Neutrophil (primary cell): ENCODE data around the gene BCAS3.

Experiments
- H3K27ac ChIP-seq: fragments of 200-600 bp; sonication (generic); 2 replicates; pipeline ENCODE4 v1.5.1; 2016; ENCODE audit warnings: mild to moderate bottlenecking, moderate library complexity
- H3K27me3 ChIP-seq: fragments of 200-600 bp; sonication (generic); 2 replicates; pipeline ENCODE4 v1.6.0; 2016; ENCODE audit warnings: mild to moderate bottlenecking
- H3K36me3 ChIP-seq: fragments of 200-600 bp; sonication (generic); 2 replicates; pipeline ENCODE4 v1.5.1; 2017
- H3K4me1 ChIP-seq, 2 experiments: fragments of 200-600 bp in 1 of 2; sonication (generic) in 1 of 2; 1 replicate in 1 of 2; 2 replicates in 1 of 2; pipeline versions ENCODE4 v1.5.1 to v1.6.1; 2013 to 2016; ENCODE audit warnings: low read depth in 1 of 2, low read length in 1 of 2, mild to moderate bottlenecking in 1 of 2, moderate library complexity in 1 of 2; ENCODE audit not compliant: control insufficient read depth in 1 of 2, insufficient read depth in 1 of 2
- H3K4me3 ChIP-seq, 2 experiments: fragments of 200-600 bp in 1 of 2; sonication (generic) in 1 of 2; 1 replicate in 1 of 2; 2 replicates in 1 of 2; pipeline ENCODE4 v1.5.1; 2013 to 2016; ENCODE audit warnings: low read depth in 1 of 2, low read length in 1 of 2, mild to moderate bottlenecking in 1 of 2, moderate library complexity in 1 of 2
- H3K9me3 ChIP-seq: fragments of 200-600 bp; sonication (generic); 2 replicates; pipeline ENCODE4 v1.5.1; 2016
- TF ChIP-seq, protein P1 (sequence below): fragments of 200-600 bp; sonication (generic); IDR thresholded peaks from 2 replicates; pipeline ENCODE4 v1.5.1; 2016; ENCODE audit warnings: antibody characterized with exemption

BCAS3 gene

GRCh38 chr17:61235827-61236197 lies 558.2 kb downstream of the BCAS3 start:
- TF ChIP-seq, protein P1, sequence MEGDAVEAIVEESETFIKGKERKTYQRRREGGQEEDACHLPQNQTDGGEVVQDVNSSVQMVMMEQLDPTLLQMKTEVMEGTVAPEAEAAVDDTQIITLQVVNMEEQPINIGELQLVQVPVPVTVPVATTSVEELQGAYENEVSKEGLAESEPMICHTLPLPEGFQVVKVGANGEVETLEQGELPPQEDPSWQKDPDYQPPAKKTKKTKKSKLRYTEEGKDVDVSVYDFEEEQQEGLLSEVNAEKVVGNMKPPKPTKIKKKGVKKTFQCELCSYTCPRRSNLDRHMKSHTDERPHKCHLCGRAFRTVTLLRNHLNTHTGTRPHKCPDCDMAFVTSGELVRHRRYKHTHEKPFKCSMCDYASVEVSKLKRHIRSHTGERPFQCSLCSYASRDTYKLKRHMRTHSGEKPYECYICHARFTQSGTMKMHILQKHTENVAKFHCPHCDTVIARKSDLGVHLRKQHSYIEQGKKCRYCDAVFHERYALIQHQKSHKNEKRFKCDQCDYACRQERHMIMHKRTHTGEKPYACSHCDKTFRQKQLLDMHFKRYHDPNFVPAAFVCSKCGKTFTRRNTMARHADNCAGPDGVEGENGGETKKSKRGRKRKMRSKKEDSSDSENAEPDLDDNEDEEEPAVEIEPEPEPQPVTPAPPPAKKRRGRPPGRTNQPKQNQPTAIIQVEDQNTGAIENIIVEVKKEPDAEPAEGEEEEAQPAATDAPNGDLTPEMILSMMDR = no peak
- no peaks in the 10 kb centered on the region for H3K9me3 ChIP-seq
- peaks cover 9 to 10% of the 10 kb centered on the region in 2 experiments for H3K4me1 ChIP-seq
- H3K27ac ChIP-seq = no peak overlapping the region
- H3K27me3 ChIP-seq = no peaks in the 10 kb centered on the region
- H3K4me3 ChIP-seq = no peak overlapping the region
- no peaks in the 10 kb centered on the region for H3K36me3 ChIP-seq

DNA sequence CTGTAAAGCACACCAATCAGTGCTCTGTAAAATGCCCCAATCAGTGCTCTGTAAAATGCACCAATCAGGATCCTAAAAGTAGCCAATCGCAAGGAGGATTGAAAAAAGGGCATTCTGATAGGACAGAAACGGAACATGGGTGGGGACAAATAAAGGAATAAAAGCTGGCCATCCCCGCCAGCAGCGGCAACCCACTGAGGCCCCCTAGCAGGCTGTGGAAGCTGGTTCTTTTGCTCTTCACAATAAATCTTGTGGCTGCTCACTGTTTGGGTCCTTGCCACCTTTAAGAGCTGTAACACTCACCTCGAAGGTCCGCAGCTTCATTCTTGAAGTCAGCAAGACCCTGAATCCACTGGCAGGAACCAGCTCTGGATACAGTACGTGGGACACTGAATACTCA lies 559.6 kb downstream of the BCAS3 start:
- H3K27ac ChIP-seq = no peak overlapping the region
- TF ChIP-seq, protein P1 = no peak
- H3K36me3 ChIP-seq = no peaks in the 10 kb centered on the region
- H3K4me3 ChIP-seq = no peak overlapping the region
- H3K4me1 ChIP-seq = peaks cover 9 to 10% of the 10 kb centered on the region in 2 experiments
- H3K9me3 ChIP-seq = no peaks in the 10 kb centered on the region
- no peaks in the 10 kb centered on the region for H3K27me3 ChIP-seq

GRCh38 chr17:61238455-61238933 lies 560.8 kb downstream of the BCAS3 start:
- TF ChIP-seq, protein P1 = no peak
- Histone ChIP-seq H3K36me3 (no peaks in the 10 kb centered on the region), H3K27ac (no peak overlapping the region), H3K4me3 (no peak overlapping the region), H3K27me3 (no peaks in the 10 kb centered on the region), H3K9me3 (no peaks in the 10 kb centered on the region), H3K4me1 (peaks cover 9 to 10% of the 10 kb centered on the region in 2 experiments)

DNA sequence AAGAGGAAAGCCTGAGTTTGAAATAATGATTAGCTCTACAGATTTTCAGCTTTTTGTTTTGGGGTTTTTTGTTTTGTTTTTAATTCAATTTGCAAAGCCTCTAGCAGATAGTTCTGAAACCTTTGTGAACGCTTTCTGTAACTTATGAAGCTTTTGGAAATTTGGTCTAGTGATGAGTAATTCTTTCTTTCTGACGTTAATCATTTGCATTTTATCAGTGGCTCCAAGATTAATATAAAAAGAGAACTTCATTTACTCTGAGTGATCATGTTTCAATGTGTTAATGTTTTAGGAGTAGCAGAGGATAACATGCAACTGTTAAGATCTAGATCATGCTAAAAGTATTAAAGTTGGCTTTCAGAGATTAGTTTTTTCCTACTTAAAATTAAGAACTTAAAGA lies 561.7 kb downstream of the BCAS3 start:
- Histone ChIP-seq H3K9me3 (no peaks in the 10 kb centered on the region), H3K27ac (no peak overlapping the region), H3K36me3 (no peaks in the 10 kb centered on the region), H3K4me3 (no peak overlapping the region), H3K4me1 (peaks cover 2% of the 10 kb centered on the region in 2 experiments), H3K27me3 (no peaks in the 10 kb centered on the region)
- TF ChIP-seq, protein P1 = no peak

- TF ChIP-seq, protein P1 = no peak
- no peak overlapping the region for H3K4me3 ChIP-seq
- no peaks in the 10 kb centered on the region for H3K27me3 ChIP-seq
- H3K4me1 ChIP-seq = no peaks in the 10 kb centered on the region
- H3K36me3 ChIP-seq = no peaks in the 10 kb centered on the region
- no peaks in the 10 kb centered on the region for H3K9me3 ChIP-seq
- no peak overlapping the region for H3K27ac ChIP-seq
These were observed 562.3 kb downstream of the BCAS3 start for GRCh38 chr17:61239953-61240352.
